Mucosa of gallbladder (tissue), 1 donor: ENCODE measurements around the gene MSI2. TPM values are rescaled to one million over a fixed set of nuclear protein-coding genes. Genes with fewer than 3 reads are reported as not detected.
"Not testable (repeated sequence)": the region's sequence is repeated elsewhere in the genome, so short reads cannot be mapped to it uniquely, and the experiment has no call there.

ENCODE experiments used
- DNase-seq: peaks from one replicate; pipeline ENCODE4 v3.0.0-alpha.2; 2020; ENCODE audit warnings: low spot score
- total RNA-seq: library from RNA; stranded (reverse); gene quantifications from one replicate; pipeline ENCODE4 v1.2.1, GENCODE V29; 2021
- donor health status: DM: no; HTN: no; CAD: no.

The MSI2 gene
- total RNA-seq, 1 donor from 2014 or later = 133 TPM

DNA sequence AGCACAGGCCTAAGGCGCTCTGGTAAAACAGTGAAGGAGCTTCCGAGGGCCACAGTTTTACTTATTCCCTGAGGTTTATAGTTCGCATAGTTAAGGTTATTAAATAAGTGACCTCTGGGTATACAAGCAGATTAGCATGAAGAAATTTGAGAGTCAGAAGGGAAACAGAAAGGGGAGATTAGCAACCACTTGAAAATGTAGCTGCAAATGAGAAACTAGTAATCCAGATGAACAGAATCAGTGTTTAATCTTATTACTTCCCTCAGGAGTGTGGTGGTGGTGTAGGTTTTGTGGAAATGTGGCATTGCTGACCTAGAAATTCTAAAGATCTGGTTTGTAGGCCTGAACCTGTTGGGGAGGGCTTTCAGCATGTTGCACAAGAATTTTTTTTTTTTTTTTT, 358.4 kb downstream of the MSI2 start:
- no peak for DNase-seq

DNA sequence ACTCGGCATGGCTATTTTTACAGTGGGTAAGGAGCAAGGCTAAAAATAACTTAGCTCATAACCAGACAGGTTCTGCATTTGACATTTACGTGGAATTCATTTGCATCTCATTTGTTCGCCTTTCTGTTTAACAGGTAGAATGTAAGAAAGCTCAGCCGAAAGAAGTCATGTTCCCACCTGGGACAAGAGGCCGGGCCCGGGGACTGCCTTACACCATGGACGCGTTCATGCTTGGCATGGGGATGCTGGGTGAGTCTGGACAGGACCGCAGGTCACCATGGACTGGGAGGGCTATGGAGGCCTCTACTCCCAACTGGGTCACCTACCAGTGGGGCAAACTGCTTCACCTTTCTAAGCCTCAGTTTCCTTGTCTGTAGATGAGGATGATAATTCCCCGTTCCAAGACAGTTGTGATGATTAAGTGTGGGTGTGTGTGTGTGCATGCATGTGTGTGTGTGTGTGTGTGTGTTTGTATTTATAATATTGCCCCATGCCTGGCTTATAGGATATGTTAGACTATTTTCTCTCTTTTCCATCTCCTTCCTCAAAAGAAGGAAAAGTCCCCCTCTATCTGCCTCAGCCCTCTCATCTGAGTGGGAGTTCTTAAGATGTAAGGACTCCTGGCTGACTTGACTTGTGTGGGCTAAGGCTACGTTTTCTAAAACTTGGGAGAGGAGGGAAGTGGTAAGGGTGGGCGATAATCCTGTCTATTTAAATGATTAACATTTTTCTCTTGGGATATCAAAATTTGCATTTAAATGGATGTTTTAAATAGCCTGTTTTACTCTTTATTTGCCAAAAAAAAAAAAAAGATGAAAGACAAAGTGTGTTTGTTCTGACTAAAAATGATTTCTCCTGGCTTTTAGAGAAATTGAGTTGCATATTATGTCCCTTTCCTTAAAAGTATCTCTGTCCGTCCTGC, 359.8 kb downstream of the MSI2 start:
- DNase-seq = no peak

DNA sequence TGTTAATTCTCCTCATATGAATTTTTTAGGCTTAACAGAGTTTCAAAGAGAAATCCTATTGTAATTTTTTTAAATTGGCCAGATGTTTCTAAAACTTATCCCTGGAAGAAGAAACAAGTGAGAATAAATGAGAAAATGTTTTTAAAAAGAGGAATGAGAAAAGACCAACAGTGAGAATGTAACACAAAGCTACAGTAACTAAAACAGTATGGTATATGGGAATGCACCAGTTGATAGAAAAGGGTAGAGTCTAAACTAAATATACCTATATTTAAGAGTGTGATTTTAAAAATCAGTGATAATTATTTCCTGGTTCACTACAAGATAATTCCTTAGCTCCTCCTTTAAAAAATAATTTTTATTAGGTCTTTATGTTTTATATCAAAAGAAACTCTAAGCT, 360.9 kb downstream of the MSI2 start:
- no peak for DNase-seq

DNA sequence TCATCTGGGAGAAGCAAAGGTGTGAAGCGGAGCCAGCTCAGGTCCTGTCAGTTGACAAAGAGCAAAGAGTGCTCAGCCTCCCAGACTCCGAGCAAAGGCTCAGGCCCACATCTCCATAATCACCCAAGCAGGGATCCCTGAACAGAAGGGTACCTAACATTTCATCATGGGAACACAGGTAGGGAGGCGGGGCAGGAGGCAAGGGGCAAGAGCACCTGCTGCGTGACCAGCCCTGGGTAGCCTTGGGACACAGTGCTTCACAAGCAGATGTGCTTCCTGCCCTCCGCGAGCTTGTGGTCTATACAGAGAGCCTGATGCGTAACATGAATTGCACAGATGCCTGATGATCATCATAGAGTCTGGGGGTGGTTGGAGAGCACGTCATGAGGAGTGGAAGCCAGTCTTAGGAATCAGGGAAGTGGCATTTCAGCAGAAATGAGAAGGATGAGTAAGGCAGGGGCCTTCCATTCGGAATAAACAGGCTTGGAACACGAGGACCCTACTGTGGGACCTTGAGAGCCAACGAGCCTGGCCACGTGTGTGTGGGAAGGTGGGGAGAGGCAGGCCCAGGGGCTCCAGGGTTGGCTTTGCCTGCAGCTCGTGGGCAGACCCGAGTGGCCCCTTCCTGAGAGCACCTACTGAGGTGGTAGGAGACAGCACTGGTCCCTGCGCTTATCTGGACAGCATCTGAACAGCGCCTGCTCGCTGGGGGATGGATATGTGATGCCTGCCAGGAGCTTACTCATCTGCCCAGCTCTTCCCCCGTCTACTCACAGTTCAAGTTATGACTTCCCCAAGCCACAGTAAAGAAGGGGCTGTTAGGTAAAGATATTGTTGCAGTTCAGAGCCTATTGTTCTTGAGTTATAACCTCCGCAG, 363.0 kb downstream of the MSI2 start:
- no peak for DNase-seq

DNA sequence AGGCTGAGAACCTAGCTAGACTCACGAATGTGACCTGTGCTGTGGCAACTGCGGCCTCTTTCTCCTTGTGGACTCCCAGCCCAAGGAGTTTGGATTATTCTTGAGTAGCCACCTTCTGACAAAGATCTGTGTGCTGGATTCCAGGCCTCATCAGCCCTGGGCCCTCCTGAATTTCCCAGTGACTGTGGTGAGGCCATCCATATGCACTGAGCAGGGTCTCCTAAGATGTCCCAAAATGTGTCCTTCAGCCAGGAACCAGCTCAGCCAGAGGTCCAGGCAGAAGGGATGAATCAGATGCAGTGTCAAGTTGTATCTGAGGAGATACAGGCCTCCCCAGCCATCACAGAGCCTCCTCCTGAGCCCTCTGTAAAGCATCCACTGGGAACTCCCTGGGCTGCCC, 364.3 kb downstream of the MSI2 start:
- DNase-seq = no peak

DNA sequence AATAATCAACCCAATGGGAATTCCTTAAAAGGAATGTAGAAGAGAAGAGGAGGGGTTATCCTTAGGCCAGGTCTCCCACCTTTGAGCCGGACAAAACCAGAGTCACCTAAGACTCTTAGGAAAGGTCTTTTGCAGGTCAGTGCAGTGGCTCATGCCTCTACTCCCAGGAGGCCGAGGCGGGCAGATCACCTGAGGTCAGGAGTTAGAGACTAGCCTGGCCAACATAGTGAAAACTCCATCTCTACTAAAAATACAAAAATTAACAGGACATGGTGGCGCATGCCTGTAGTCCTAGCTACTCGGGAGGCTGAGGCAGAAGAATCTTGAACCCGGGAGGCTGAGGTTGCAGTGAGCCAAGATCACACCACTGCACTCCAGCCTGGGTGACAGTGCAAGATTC, 365.5 kb downstream of the MSI2 start:
- DNase-seq = not testable (repeated sequence)

DNA sequence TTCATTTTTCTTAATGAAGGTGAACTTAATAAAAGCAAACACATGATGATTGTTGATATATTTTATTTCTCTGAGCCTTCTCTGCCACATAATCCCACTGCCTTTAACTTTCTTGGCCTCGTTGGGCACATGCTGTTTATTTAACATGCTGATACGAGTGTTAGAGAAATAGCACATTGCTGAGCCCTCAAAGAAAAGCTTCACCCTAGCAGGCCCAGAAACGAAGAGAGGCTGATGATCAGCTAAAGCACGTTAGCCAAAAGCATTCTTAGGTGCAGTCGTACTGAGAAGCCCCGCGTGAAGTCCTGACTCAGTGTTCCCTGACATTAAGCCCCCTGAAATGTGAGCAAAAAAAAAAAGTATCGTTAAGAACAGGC, 366.0 kb downstream of the MSI2 start:
- no peak for DNase-seq

DNA sequence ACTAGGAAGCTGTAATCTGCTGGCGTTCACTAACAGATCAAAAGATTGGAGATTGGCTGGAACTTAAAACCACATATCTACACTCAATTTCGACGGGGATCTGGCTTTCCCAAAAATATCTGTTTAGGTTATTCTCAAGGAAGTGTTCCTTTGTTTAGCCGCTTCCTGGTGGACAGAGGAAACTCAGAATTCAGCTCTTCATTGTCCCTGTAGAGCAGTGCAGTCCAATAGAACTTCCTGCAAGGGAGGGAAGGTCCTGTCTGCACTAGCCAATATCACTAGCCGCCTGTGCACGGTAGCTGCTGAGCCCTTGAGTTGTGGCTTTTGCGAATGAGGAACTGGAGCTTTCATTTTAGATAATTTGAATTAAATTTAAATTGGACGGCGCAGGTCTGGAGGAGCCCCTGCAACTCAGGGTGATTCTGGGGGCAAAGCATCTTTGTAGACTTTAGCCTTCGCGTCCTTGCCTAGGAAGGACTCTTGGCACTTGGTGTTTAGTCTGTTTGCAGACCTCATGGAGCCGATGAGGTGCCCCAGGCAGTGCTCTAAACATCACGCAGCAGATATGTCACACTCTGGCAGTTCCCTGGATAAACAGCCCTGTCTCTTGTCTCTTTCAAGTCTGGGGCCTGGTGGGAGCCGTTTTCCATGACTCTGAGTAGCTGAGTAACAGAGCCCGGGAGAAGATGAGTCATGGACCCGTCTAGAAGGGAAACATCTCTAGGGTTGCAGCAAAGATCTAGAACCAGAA, 366.5 kb downstream of the MSI2 start:
- no peak for DNase-seq

DNA sequence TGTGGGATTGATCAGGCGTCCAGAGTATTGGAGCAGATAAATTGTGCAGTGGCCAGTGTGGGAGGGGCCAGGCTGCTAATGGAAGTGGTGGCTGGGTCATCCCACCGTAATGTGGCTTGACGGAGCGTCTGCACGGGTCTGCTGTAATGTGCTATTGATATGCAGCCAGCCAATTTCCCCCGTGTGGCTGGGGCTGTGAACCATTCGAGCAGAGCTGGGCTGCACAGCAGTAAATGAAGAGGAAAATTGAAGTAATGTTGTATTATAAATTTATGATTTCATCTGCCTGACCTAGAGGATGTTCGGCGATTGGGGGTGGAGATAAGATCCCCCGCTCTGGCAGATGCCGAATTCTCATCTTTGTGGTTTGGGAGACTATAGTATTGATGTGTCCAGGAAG, 367.3 kb downstream of the MSI2 start:
- DNase-seq = no peak

DNA sequence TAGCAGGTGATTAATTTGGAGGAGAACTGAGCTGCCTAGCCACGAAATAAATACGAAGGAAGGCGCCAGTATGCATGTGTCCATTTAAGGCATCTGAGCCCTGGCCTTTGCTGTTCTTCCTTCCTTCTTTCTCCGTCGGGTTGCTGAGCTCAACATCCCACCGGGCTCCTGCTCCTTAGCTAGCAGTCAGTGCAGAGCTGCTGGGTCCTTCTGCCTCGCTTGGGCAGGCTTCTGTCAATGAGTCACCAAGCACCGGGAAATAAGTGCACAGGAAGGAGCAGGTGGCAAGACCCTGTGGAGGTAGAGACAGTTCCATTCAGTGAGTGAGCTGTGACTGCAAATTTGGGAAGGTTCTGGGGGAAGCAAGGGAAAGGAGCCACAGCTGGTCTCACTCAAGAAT, 368.1 kb downstream of the MSI2 start:
- DNase-seq = no peak

DNA sequence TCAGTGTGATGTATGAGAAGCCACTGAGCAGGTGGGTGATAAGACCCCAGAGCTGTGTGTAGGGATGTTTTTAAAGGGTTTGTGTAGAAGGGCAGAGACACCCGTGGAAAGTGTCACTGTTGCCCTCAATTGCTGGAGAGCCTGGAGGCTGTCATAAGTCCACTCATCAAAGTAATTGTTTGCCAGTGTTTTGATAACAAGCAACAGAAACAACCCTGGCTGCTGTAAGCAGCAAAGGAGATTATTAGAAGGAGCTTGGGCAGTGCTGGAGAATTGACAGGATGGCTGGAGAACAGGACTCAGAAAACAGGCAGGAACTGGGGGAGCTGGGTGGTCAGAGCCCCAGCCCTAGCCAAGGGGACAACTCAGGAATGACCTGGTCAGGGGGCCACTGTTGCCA, 369.2 kb downstream of the MSI2 start:
- no peak for DNase-seq

DNA sequence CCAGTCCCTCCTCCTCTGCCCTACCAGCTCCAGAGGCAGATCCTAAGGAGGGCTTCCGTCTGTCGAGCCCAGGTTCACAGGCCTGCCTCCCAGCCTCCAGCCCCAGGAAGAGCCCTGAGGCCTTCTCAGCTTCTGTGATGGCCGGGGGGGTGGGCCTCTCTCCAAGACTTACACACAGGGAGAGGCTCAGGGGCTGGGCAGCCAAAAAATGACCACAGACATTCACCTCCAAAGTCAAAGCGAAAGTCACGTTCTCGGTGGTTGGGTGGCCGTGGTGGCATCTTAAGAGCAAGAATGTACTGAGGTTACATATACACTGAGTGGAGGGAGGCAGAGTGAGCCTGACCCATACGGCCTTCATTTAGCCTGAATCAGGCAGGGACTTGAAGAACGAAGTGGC, 369.6 kb downstream of the MSI2 start:
- no peak for DNase-seq

DNA sequence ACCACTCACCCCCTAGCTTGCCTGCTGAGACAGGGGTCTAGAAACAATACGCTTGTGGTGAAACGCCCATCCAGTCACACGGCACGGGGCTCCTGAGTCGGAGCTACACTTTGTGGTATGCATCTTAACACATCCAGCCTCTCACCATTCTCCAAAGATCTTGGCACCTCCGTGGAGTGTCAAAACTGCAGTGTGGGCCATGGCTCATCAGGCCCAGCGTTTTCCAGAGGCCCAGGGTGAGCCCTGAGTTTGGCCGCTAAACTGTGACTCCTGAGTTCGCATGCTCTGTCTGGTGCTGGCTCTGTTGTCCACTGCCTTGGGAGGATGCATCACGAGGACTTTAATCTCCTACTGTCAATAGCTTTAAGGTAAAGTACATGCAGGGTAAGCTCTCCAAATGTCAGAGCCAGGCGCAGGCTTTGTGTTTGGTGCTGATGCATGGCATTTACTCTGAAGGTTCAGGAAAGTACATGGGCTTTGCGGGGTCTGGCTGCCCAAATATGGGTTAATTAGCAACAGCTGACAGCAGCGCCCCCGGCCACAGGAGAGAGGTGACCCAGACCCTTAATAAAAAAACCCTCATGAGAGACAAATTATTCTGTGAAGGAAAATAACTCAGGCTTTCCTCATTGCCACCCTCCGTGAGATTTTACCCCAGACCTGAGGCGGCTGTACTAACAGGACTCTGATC, 370.3 kb downstream of the MSI2 start:
- DNase-seq = no peak

DNA sequence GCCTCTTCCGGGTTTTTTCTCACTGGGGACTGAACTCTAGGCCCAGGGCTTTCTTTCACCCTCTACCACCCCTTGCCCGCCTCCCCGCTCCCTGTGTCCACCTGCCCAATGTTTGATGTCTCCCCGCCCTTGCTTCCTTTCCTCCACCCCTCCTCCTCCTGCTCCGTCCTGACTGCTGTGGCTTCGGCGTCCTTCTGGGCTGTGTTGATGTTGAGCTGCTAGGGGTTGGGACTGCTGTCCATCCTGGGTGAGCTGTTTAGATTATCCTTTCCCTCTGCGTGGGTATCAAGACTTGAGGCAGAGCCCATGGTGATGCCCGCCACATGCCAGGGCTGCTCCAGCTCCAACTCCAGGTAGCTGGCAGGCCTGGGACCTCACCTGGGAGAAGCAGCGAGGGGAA, 371.3 kb downstream of the MSI2 start:
- DNase-seq = no peak

DNA sequence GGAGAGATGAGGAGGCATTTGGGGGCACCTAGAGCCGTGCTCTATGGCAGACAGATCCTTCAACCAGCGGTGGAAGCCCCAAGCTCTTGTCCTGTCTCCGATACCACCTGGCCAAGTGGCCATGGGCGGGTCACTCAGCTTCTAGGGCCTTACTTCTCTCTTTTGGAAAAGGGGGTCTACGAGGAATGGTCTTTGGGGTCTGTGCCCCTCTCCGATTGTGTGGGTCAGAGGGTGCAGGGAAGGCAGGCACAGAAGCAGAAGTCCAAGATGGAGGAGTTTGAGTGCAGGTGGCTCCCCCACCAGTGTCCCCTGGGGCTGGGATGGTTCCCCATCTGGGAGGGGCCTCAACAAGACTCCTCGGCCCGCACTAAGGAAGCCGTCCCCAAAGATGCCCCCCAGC, 372.1 kb downstream of the MSI2 start:
- DNase-seq = no peak

DNA sequence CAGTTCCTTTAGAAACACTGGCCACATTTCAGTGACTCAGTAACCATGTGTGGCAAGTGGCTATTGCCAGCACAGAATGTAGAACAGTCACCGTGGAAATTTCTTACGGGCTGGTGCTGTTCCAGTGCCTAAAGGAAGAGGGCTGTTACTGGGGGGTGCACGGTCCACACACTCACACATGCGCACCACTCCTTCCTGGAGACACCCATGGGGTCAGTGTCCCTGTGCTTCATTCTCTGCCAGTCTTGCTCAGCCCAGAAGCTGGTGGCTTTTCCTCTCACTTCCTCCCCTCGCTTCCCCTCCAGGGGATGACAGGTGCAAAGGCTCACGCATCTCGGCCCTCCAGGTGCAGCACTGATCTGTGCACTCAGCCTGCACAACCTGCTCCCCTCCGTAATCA, 373.1 kb downstream of the MSI2 start:
- no peak for DNase-seq

DNA sequence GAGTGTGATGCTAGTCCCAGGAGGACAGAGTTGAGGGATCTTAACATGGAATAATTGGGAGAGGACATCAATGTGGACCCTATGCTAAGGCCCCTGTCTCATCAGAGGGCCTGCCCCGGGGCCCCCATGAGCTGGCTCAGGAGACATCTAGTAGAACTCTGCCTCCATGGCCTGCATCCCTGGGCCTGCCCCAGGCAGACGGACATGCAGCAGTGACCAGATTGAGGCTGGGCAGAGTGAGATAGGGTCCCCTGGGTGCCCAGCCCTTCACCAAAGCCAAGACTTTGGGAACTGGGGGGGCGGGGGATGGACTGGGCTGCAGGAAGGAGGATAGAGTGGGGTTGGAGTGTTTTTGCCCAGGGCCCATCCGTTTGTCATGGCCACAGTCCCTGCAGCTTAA, 373.6 kb downstream of the MSI2 start:
- no peak for DNase-seq

DNA sequence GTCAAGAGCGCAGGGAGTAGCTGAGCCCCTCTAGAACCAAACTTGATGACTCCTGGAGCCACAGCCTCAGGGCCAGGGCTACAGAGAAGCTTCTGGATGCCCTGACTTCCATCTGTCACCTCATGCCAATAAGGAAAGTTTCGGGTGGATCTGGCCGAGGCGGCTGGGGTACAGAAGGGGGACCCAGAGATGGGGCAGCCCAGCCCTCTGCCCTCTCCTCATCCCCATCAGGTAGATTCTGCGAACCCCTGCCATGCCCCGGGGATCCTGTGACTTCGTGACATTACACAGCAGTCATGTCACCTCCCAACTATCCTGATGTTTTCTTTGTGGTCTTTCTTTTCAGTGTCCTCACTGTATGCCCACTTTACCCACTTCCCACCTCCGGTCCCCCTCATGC, 374.4 kb downstream of the MSI2 start:
- DNase-seq = no peak

DNA sequence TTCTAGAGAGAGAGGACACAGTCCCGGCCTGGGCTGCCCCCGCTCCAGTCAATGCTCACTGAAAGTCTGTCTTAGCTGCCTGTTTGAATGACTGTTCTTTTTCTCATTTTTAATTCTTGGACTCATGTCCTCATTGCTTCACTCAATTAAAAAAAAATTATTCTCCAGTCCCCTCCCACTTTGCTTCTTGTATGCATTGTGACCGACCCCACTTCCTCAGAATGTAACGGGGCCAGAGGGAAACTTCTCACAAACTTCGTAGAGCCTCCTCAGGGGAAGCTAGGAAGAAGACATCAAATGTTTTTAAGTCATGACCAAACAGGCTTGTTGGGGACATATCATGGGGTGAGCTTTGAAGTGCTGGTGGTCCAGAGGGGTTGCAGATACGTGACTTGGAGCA, 375.5 kb downstream of the MSI2 start:
- no peak for DNase-seq

DNA sequence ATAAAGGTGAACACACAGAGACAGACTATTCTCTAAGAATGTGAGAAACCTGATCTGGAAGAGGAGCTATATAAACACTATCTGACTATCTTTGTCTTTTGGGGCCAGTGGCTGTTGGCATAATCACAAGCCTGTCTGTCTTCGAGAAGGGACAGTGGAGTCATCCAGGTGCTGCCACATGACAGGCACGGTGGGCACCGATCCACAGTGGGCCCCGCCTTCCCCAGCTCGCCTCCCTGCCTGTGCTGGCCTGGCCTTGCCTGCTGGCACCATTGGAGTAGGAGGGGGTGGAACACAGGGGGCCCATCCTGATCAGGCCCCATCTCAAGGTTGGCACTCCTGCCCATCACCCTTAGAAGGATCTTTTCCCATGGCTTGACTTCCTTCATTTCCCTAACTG, 376.0 kb downstream of the MSI2 start:
- no peak for DNase-seq

DNA sequence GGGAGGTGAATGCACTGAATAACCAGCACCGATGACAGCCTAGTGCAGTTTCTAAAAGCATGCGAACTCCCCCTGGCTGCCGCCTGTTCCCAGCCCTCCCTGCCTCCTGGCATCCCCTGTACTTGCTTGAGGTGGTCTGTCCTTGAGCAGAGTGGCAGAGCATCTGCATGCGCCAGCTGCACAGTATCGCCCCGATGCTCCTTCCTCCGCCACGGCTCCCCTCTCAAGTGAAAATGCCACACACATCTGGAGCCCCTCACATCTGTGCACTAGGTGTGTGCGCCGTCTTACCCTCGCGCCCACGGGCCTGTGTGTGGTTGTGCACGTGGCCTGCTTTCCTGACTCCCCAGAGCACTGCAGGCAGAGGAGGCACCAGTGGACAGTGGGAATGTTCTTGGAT, 376.9 kb downstream of the MSI2 start:
- DNase-seq = no peak
